GM21367 (cell line): Measurements from ENCODE around the gene LRR1.
A peak's percentile ranks its signal among the peaks of the same experiment; 100 is the strongest.
"Not testable (repeated sequence)": the region's sequence is repeated elsewhere in the genome, so short reads cannot be mapped to it uniquely, and the experiment has no call there.

Experiments used
- ATAC-seq: cut with Tn5 transposase; IDR thresholded peaks from one replicate; pipeline ENCODE4 v1.9.1; 2021; ENCODE audit not compliant: unreplicated experiment

Gene LRR1

GRCh38 chr14:49585803-49586672 lies 12.7 kb upstream of the LRR1 start, which contains the start of gene RPS29:
Gene RPS29, minus strand, starts transcription at chr14:49586380. Its CDS starts 34 bp downstream, at chr14:49586346.
- peak; percentile 89 for ATAC-seq

GRCh38 chr14:49586673-49587460 lies 11.9 kb upstream of the LRR1 start:
- ATAC-seq, result peak; percentile 26

- ATAC-seq, result no peak
Measured at GRCh38 chr14:49589387-49589786, 9.4 kb upstream of the LRR1 start.

GRCh38 chr14:49593016-49593415 lies 5.7 kb upstream of the LRR1 start:
- ATAC-seq, result no peak

GRCh38 chr14:49594347-49595091 lies 4.2 kb upstream of the LRR1 start:
- ATAC-seq, result no peak

- peak; percentile 2 for ATAC-seq
Measured at GRCh38 chr14:49598189-49598484, 603 bp upstream of the LRR1 start.

- no peak for ATAC-seq
Measured at GRCh38 chr14:49607583-49607982, 8.8 kb downstream of the LRR1 start.

- ATAC-seq, result no peak
Measured at GRCh38 chr14:49612251-49612650, 13.5 kb downstream of the LRR1 start.

- no peak for ATAC-seq
Measured at GRCh38 chr14:49612671-49613070, 13.9 kb downstream of the LRR1 start.

- ATAC-seq, result no peak
Measured at GRCh38 chr14:49614196-49614595, 15.5 kb downstream of the LRR1 start.

GRCh38 chr14:49615776-49616175 lies 17.0 kb downstream of the LRR1 start:
- ATAC-seq, result no peak

GRCh38 chr14:49617852-49618519 lies 19.2 kb downstream of the LRR1 start:
- no peak for ATAC-seq

- not testable (repeated sequence) for ATAC-seq
Measured at GRCh38 chr14:49619273-49619672, 20.5 kb downstream of the LRR1 start.

- no peak for ATAC-seq
Measured at GRCh38 chr14:49619730-49620129, 21.0 kb downstream of the LRR1 start.

GRCh38 chr14:49620182-49621113 lies 21.7 kb downstream of the LRR1 start, which contains the start of the genes MGAT2 and RPL36AL:
Gene MGAT2, plus strand, starts transcription at chr14:49620799. Its CDS starts 470 bp downstream, at chr14:49621269.
Gene RPL36AL, minus strand, starts transcription at chr14:49620626. Its CDS starts 1,522 bp downstream, at chr14:49619104.
- peak; percentile 91 for ATAC-seq

GRCh38 chr14:49621114-49621881 lies 22.6 kb downstream of the LRR1 start:
- peak; percentile 22 for ATAC-seq

- ATAC-seq, result no peak
Measured at GRCh38 chr14:49622022-49622607, 23.4 kb downstream of the LRR1 start.

GRCh38 chr14:49623387-49623786 lies 24.6 kb downstream of the LRR1 start:
- no peak for ATAC-seq
